ENCODE measurements around the gene EIF3J. TPM values are rescaled to one million over a fixed set of nuclear protein-coding genes. Genes with fewer than 3 reads are reported as not detected.

EIF3J gene
- total RNA-seq, 4 donors from 2014 or later, result 49.3 to 115 (median 54.5) TPM

DNA sequence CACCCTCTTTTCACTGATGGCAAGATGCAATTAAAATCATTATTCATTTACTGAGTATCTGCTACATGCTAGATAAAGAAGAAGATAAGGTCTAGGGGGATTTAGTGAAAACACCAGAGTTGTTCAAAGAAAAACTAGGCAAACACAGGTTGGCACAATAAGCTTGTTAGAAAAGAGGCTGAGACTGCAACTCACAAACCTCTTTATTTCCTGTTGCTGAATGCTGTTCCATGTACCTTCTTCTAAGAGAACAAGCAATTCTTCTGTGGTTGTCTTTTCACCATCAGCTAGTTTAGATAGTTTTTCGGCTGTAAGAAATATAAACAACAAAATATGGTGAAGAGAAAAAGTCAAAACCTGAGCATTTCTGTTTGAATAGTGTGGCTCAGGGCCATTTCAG, 61.1 kb downstream of the EIF3J start:
- TF ChIP-seq, protein P1, sequence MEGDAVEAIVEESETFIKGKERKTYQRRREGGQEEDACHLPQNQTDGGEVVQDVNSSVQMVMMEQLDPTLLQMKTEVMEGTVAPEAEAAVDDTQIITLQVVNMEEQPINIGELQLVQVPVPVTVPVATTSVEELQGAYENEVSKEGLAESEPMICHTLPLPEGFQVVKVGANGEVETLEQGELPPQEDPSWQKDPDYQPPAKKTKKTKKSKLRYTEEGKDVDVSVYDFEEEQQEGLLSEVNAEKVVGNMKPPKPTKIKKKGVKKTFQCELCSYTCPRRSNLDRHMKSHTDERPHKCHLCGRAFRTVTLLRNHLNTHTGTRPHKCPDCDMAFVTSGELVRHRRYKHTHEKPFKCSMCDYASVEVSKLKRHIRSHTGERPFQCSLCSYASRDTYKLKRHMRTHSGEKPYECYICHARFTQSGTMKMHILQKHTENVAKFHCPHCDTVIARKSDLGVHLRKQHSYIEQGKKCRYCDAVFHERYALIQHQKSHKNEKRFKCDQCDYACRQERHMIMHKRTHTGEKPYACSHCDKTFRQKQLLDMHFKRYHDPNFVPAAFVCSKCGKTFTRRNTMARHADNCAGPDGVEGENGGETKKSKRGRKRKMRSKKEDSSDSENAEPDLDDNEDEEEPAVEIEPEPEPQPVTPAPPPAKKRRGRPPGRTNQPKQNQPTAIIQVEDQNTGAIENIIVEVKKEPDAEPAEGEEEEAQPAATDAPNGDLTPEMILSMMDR (IDR thresholded peaks at IDR 0.05; ENCODE audit: low read depth), result no peak

DNA sequence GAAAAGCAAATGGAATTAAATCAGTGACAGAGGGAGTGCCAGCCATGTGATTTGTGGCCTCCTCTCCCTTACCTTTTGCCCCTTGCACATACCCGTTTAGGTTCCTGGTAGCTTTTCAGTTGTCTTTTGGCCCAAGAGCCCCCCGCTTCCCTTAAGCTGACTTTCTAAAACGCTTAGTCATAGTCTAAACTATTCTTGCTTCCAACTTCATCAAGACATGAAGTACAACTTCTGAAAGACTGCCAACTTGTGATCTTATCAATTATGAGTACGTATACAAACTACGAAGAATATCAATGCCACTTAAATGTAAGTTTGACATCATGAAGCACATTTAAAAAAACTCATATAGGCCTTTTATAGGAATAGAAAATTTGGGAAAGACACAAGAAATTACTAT, 61.9 kb downstream of the EIF3J start:
- TF ChIP-seq, protein P1 (IDR thresholded peaks at IDR 0.05; ENCODE audit: low read depth), result no peak

DNA sequence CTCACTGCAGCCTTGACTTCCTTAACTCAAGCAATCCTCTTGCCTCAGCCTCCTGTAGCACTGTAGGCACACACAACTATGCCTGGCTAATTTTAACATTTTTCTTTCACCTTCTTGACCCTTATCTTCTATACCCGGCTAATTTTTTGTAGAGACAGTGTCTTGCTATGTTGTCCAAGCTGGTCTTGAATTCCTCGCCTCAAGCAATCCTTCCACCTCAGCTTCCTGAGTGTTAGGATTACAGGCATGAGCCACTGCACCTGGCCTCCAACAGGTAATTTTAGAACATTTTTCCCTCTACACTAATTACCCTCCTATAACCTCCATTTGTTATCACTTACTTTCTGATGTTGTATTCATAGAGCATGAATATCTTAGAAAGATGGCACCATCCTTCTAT, 66.2 kb downstream of the EIF3J start:
- TF ChIP-seq, protein P1 (IDR thresholded peaks at IDR 0.05; ENCODE audit: low read depth), result no peak

DNA sequence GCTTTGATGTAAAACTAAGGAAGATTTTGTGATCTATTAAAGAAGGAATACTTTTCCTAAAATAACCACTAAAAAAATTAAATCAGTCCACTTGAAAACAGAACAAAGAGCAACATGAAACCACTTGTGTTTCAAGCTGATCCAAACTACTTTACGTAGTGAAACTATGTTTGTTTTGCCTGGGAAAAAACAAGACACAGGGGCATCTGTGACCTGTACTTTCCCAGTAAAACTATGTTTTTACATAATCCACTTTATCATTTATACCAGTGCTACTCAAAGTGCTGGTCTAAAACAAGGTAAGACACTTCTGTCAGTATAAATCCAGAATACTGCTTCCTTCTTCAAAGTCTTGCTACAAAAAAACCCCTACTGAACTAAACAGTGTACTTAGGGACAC, 69.8 kb downstream of the EIF3J start:
- TF ChIP-seq, protein P1 (IDR thresholded peaks at IDR 0.05; ENCODE audit: low read depth), result no peak

Other genes with a start within 250 kb of the EIF3J start
- gene GOLM2, start 248.4 kb upstream of the EIF3J start, total RNA-seq, result 10 to 100 TPM; 62.0 to 93.6 (median 76.8) TPM
- gene CTDSPL2, start 109.5 kb upstream of the EIF3J start, total RNA-seq, result 10 to 100 TPM; 47.4 to 72.4 (median 54.3) TPM
- gene SPG11, start 126.5 kb downstream of the EIF3J start, total RNA-seq, result 100 to 1,000 TPM in 3 of 4 donors, 10 to 100 TPM in 1; 85.9 to 108 (median 103) TPM
- 1 to 10 TPM in 3 of 4 donors, under 1 TPM in 1; 0.65 to 2.5 (median 2.1) TPM for gene PATL2, start 174.2 kb downstream of the EIF3J start, total RNA-seq
- gene B2M, start 174.4 kb downstream of the EIF3J start, total RNA-seq, result 1,000 to 10,000 TPM; 2,790 to 8,596 (median 3,870) TPM
- gene TRIM69, start 199.4 kb downstream of the EIF3J start, total RNA-seq, result 10 to 100 TPM; 14.2 to 17.3 (median 14.9) TPM

Data from subcutaneous adipose tissue (tissue), 4 donors.